Activated naive CD8-positive, alpha-beta T cell (primary cell): ENCODE measurements around the gene STARD10.
A peak's percentile ranks its signal among the peaks of the same experiment; 100 is the strongest.
"Not testable (repeated sequence)": the region's sequence is repeated elsewhere in the genome, so short reads cannot be mapped to it uniquely, and the experiment has no call there.

ENCODE experiments used
- H3K27ac Mint-ChIP-seq: one replicate; pipeline ENCODE4 v1.8.0; 2021; ENCODE audit warnings: mixed read lengths
- H3K27me3 Mint-ChIP-seq: one replicate; pipeline ENCODE4 v1.8.0; 2021; ENCODE audit warnings: mixed read lengths
- H3K36me3 Mint-ChIP-seq: one replicate; pipeline ENCODE4 v1.8.0; 2021; ENCODE audit warnings: mixed read lengths
- H3K4me1 Mint-ChIP-seq: one replicate; pipeline ENCODE4 v1.8.0; 2021; ENCODE audit warnings: low read depth, mixed read lengths
- H3K4me3 Mint-ChIP-seq: one replicate; pipeline ENCODE4 v1.8.0; 2021; ENCODE audit warnings: mild to moderate bottlenecking, mixed read lengths
- H3K9me3 Mint-ChIP-seq: one replicate; pipeline ENCODE4 v1.8.0; 2021; ENCODE audit warnings: low read depth, mixed read lengths

The STARD10 gene

DNA sequence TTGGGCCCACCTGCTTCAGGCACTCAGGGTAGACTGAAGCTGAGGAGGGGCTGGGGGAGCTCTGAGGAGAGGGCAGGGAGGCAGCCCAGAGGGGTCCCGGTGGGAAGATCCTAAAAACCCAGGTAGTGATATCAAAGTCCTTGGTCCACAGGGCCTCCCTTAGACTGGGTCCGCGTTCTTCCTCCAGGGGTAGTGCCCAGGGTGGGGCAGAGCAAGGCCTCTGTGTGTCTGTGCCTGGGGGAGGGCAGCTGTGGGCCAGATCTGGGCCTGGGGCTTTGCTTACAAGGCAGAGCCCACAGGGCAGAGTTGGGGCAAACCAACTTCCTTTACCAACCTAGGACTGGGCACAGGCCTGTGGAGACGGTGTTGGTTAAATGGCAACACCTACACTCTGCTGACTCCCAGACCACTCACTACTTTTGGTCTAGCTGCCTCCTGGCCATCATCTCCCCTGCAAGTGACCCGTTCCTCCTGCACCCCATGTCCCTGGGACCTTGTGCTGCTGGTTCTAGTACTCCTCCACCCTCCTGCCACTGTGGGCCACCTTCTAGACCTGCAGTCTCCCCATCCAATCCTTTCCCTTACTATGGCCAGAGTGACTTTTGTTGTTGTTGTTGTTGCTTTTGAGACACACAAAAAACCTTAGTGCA, 36.2 kb upstream of the STARD10 start:
- Mint-ChIP-seq H3K9me3 (no peaks in the 10 kb centered on the region), H3K27ac (no peak overlapping the region), H3K27me3 (no peaks in the 10 kb centered on the region), H3K36me3 (no peaks in the 10 kb centered on the region), H3K4me3 (no peak overlapping the region), H3K4me1 (peaks cover 2% of the 10 kb centered on the region)

GRCh38 chr11:72829178-72829577, 35.3 kb upstream of the STARD10 start:
- H3K4me3 Mint-ChIP-seq: no peak overlapping the region
- H3K4me1 Mint-ChIP-seq: peaks cover 2% of the 10 kb centered on the region
- no peaks in the 10 kb centered on the region for H3K9me3 Mint-ChIP-seq
- H3K36me3 Mint-ChIP-seq: no peaks in the 10 kb centered on the region
- H3K27ac Mint-ChIP-seq: no peak overlapping the region
- H3K27me3 Mint-ChIP-seq: no peaks in the 10 kb centered on the region

GRCh38 chr11:72828692-72829101, 34.9 kb upstream of the STARD10 start:
- no peak overlapping the region for H3K4me3 Mint-ChIP-seq
- H3K9me3 Mint-ChIP-seq: no peaks in the 10 kb centered on the region
- no peaks in the 10 kb centered on the region for H3K27me3 Mint-ChIP-seq
- H3K27ac Mint-ChIP-seq: no peak overlapping the region
- H3K36me3 Mint-ChIP-seq: no peaks in the 10 kb centered on the region
- H3K4me1 Mint-ChIP-seq: peaks cover 2% of the 10 kb centered on the region

DNA sequence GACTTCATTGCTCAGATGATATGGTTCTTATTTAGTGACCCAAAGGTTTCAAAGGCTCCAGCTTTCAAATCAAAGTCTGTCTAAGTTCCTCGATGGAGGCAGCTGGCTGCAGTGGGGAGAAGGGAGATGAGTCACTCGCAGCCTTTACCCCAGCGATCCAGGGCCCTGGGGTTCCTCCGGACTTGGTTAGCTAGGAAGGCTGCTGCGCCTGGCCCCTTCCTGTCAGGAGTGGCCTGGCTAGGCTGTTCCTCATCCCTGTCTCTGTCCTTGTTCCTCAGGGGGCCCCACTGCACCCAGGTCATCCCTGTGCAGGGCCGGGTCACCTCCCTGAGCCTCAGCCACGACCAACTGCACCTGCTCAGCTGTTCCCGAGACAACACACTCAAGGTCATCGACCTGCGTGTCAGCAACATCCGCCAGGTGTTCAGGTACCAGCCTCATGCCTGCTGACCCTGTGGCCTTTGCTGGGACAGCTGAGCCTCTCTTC, 34.3 kb upstream of the STARD10 start:
- H3K9me3 Mint-ChIP-seq: no peaks in the 10 kb centered on the region
- peak overlapping the region; percentile 64 for H3K27ac Mint-ChIP-seq
- H3K27me3 Mint-ChIP-seq: no peaks in the 10 kb centered on the region
- no peaks in the 10 kb centered on the region for H3K36me3 Mint-ChIP-seq
- peaks cover 2% of the 10 kb centered on the region for H3K4me1 Mint-ChIP-seq
- no peak overlapping the region for H3K4me3 Mint-ChIP-seq

DNA sequence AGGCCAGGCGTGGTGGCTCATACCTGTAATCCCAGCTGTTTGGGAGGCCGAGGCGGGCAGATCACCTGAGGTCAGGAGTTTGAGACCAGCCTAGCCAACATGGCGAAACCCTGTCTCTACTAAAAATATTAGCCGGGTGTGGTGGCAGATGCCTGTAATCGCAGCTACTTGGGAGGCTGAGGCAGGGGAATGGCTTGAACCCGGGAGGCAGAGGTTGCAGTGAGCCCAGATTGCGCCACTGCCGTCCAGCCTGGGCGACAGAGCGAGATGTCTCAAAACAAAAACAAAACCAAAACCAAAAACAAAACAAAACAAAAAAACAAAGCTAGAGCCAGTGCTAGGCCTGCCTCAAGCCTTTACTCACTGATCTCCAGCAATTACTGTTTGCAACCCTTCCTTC, 33.8 kb upstream of the STARD10 start:
- not testable (repeated sequence) for H3K27me3 Mint-ChIP-seq, H3K9me3 Mint-ChIP-seq, H3K4me1 Mint-ChIP-seq, H3K36me3 Mint-ChIP-seq, H3K4me3 Mint-ChIP-seq
- peak overlapping the region; percentile 64 for H3K27ac Mint-ChIP-seq

GRCh38 chr11:72826942-72827480, 33.2 kb upstream of the STARD10 start:
- Mint-ChIP-seq H3K27ac (peak overlapping the region; percentile 34), H3K4me1 (peaks cover 2% of the 10 kb centered on the region), H3K36me3 (no peaks in the 10 kb centered on the region), H3K4me3 (no peak overlapping the region), H3K9me3 (no peaks in the 10 kb centered on the region), H3K27me3 (no peaks in the 10 kb centered on the region)

GRCh38 chr11:72826191-72826941, 32.5 kb upstream of the STARD10 start:
- H3K27me3 Mint-ChIP-seq: no peaks in the 10 kb centered on the region
- no peaks in the 10 kb centered on the region for H3K9me3 Mint-ChIP-seq
- H3K27ac Mint-ChIP-seq: no peak overlapping the region
- H3K36me3 Mint-ChIP-seq: no peaks in the 10 kb centered on the region
- no peaks in the 10 kb centered on the region for H3K4me1 Mint-ChIP-seq
- H3K4me3 Mint-ChIP-seq: no peak overlapping the region

DNA sequence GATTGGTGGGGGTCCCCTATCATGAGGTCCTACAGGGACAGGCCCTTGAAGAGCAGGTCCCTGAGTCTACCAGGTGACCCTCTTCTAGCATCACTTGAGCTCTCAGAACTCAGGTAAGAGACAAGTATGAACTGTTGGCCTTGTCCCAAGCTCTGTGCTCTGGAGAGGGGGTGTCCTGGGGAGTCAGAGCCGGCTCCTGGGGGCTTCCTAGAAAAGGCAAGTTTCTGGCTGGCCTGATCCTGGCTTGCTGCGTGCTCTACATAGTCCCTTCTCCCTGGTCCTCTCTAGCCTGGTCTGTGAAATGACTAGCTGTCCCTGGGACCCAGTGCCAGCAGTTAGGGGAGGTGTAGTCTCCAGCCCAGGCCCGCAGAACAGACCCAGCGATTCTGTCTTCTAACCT, 31.8 kb upstream of the STARD10 start:
- Mint-ChIP-seq H3K27me3 (no peaks in the 10 kb centered on the region), H3K27ac (peak overlapping the region; percentile 28), H3K9me3 (no peaks in the 10 kb centered on the region), H3K4me1 (peaks cover 2% of the 10 kb centered on the region), H3K36me3 (no peaks in the 10 kb centered on the region), H3K4me3 (no peak overlapping the region)

GRCh38 chr11:72824811-72825505, 31.1 kb upstream of the STARD10 start:
- Mint-ChIP-seq H3K9me3 (no peaks in the 10 kb centered on the region), H3K4me3 (no peak overlapping the region), H3K27me3 (no peaks in the 10 kb centered on the region), H3K27ac (peak overlapping the region; percentile 54), H3K36me3 (no peaks in the 10 kb centered on the region), H3K4me1 (peaks cover 7% of the 10 kb centered on the region)

- Mint-ChIP-seq H3K4me3 (no peak overlapping the region), H3K36me3 (peaks cover 2% of the 10 kb centered on the region), H3K27ac (peak overlapping the region; percentile 34), H3K9me3 (no peaks in the 10 kb centered on the region), H3K27me3 (no peaks in the 10 kb centered on the region), H3K4me1 (peaks cover 9% of the 10 kb centered on the region)
Observed at GRCh38 chr11:72824020-72824419, 30.2 kb upstream of the STARD10 start.

DNA sequence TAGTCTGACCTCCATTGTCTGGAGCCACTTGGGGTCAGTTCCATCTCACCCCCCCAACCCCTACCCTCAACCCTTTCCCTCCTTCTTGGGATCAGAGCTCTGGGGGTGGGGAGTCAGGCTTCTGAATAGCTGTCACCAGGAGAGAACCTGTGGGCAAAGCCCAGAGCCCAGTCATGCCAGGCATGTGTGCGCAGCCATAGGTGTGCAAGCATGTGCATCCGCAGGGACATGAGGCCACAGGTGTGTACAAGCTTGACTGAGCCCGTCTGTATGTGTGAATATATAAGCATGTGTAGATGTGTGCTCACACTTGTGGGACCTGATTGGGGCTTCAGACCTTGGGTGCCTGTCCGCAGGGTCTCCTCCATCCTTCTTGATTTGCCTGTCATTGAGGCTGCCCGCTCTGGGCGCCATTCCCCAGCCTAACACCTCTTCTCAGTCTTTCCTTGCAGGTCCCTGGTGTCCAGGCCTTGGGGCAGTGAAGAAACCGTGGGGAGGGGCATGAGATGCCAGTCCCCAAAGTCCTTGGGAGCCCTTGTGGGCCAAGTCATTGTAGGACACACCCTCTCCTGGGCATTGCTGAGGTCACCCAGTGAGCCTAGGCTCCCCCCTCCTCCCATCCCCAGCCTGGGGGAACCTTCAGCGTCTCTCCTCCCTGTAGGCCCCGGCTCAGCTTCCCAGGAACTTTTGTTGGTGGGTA, 29.4 kb upstream of the STARD10 start:
- Mint-ChIP-seq H3K9me3 (no peaks in the 10 kb centered on the region), H3K27me3 (no peaks in the 10 kb centered on the region), H3K36me3 (peaks cover 3% of the 10 kb centered on the region), H3K4me3 (no peak overlapping the region), H3K4me1 (peaks cover 9% of the 10 kb centered on the region), H3K27ac (peak overlapping the region; percentile 34)

GRCh38 chr11:72821920-72822799, 28.3 kb upstream of the STARD10 start:
- Mint-ChIP-seq H3K27ac (peak overlapping the region; percentile 68), H3K4me1 (peaks cover 10% of the 10 kb centered on the region), H3K9me3 (no peaks in the 10 kb centered on the region), H3K4me3 (peak overlapping the region; percentile 63), H3K27me3 (no peaks in the 10 kb centered on the region), H3K36me3 (peaks cover 3% of the 10 kb centered on the region)

DNA sequence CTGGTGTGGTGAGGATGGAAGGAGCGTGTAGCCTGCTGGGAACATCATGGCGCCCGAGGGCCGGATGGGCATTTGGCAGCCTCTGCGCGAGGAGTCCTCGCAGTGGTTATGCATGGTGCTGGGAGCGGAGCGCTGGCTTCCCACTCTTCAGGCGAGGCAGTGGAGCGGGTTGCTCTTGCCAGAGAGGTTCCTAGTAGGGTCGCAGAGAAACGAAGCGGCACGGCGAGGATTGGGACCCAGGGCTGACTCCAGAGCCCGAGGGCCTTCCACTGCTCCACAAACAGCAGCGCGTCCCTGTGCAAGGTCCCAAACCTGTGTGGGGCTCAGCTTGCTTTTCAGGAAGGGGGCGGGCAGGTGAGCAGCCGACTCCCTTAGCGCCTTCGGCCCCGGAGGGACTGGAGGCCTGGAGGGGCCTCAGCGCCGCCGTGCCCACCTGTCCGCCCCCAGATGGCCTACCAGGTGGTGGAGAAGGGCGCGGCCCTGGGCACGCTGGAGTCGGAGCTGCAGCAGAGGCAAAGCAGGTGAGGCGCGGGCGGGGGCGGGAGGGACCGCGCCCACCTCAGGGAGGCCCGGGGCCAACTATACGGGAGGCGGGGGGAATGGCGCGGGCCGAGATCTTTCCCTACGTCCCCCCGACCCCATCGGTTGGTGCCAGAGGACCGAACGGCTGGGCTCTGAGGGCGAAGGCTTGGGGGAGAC, 27.5 kb upstream of the STARD10 start:
- Mint-ChIP-seq H3K9me3 (no peaks in the 10 kb centered on the region), H3K4me3 (no peak overlapping the region), H3K4me1 (peaks cover 14% of the 10 kb centered on the region), H3K27me3 (no peaks in the 10 kb centered on the region), H3K36me3 (peaks cover 3% of the 10 kb centered on the region), H3K27ac (no peak overlapping the region)
